ENCODE results near the gene DDX1.

The DDX1 gene

DNA sequence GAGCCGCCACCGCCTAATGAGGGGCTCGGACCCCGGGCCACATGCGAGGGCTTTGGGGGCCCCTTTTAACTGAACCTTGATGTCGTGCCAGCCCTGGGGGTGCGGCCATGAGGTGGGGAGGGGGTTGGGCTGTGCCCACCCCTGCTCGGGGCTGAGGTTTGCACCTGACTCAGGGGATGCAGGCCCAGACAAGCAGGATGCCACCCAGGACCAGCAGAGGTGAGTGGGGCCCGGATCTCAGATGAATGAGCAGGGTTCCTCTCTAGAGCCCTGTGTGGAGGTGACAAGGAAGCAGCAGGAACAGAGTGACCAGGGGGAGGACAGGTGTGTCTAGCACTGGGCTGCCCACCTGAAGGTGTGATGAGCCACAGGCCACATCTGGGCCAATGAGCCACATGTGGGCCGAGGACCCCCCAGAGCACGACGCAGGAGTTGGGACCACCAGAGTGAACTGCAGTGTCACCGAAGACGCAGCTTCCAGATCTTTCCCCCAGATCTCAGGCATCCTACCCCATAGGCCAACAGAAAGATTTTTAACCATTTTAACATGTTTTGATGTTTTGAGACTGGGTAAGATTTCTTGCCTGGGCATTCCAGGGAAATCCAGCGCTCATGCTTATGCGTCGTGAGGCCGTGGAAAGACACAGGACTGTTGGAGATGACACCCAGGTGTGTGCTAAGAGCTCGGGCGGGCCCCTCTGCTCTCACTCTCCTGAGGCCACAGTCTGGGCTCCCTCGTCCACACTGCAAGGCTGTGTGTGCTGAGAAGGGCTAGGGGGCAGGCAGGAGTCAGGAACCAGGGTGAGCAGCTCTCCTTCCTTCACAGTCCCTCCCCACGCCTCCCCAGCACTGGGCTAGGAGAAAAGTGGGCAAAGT, 73.6 kb downstream of the DDX1 start:
- H3K4me3 ChIP-seq (replicated peaks in 1 of 2; ENCODE audit: low read depth in 2 of 2, low read length in 2 of 2), result no peak overlapping the region
- TF ChIP-seq, protein P1, sequence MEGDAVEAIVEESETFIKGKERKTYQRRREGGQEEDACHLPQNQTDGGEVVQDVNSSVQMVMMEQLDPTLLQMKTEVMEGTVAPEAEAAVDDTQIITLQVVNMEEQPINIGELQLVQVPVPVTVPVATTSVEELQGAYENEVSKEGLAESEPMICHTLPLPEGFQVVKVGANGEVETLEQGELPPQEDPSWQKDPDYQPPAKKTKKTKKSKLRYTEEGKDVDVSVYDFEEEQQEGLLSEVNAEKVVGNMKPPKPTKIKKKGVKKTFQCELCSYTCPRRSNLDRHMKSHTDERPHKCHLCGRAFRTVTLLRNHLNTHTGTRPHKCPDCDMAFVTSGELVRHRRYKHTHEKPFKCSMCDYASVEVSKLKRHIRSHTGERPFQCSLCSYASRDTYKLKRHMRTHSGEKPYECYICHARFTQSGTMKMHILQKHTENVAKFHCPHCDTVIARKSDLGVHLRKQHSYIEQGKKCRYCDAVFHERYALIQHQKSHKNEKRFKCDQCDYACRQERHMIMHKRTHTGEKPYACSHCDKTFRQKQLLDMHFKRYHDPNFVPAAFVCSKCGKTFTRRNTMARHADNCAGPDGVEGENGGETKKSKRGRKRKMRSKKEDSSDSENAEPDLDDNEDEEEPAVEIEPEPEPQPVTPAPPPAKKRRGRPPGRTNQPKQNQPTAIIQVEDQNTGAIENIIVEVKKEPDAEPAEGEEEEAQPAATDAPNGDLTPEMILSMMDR (IDR thresholded peaks at IDR 0.05; ENCODE audit: low read depth, low read length), result no peak
- DNase-seq (ENCODE audit: low read depth in 2 of 2), result no peak

DNA sequence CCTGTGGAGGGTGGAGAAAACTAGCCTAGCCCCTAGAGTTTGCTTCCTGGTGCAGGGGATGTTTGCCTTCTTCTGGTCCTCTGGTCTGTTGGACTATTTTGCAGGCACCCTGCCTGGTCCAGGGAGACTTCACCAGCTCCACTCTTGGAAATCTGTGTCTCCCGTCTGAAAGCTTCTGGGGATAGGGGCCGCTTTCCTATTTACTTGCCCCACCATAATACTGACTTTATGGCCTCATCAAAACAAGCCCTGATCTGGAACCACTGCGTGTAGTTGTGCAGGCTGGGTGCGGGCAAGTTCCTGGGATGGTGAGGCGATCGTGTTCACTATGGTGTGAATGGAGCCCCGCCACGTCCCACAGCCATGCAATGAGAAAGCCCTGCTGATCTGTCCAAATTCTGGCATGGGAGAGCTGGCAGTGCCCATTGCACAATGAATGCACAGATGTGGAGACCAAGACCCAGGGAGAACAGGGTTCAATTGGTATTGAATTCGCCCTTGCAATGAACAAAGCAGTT, 74.3 kb downstream of the DDX1 start:
- TF ChIP-seq, protein P1 (IDR thresholded peaks at IDR 0.05; ENCODE audit: low read depth, low read length), result no peak
- H3K4me3 ChIP-seq (replicated peaks in 1 of 2; ENCODE audit: low read depth in 2 of 2, low read length in 2 of 2), result no peak overlapping the region
- DNase-seq (ENCODE audit: low read depth in 2 of 2), result no peak

DNA sequence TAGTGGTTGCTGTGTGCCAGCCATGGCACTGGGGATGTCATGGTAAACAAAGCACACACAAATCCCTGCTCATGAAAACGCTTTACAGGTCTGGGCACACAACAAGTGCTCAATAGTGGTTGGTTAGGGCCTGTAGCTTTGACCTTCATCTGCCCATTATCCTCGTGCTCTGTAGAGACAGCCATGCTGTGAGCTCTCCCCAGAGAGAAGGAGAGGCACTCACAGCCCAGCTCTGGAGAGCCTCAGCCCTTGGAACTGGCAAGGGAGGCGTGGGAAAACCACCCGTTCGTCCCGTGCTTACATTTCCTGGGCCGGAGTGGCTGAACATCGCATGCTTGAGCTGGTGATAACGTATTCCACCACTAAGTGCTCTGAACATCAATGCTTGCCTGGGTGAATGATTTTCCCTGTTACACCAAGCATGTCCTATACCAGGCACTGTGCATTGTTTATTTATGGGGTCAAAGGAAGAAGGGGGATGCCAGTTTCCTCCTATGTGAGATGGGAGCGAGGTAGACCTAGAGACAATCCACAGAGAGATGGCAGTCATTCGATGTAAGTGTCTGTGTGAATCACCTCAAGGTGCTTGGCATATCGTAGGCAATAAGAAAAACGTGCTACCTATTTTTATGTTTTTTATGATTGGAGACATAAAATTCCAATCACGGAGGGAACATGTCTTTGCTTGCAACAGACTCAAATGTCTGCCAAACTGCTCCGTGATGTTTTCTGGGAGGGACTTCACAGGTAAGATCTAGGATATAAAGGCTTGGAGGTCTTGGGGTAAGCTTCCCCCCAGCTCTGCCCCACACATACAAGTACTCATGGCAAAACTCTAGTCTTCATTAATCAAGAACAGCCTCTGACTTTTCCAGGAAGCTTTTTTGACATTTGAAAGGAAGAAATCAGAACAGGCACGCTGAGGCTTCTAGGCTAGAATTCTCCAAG, 75.5 kb downstream of the DDX1 start:
- TF ChIP-seq, protein P1 (IDR thresholded peaks at IDR 0.05; ENCODE audit: low read depth, low read length), result no peak
- no peak for DNase-seq (ENCODE audit: low read depth in 2 of 2)
- H3K4me3 ChIP-seq (replicated peaks in 1 of 2; ENCODE audit: low read depth in 2 of 2, low read length in 2 of 2), result no peak overlapping the region

DNA sequence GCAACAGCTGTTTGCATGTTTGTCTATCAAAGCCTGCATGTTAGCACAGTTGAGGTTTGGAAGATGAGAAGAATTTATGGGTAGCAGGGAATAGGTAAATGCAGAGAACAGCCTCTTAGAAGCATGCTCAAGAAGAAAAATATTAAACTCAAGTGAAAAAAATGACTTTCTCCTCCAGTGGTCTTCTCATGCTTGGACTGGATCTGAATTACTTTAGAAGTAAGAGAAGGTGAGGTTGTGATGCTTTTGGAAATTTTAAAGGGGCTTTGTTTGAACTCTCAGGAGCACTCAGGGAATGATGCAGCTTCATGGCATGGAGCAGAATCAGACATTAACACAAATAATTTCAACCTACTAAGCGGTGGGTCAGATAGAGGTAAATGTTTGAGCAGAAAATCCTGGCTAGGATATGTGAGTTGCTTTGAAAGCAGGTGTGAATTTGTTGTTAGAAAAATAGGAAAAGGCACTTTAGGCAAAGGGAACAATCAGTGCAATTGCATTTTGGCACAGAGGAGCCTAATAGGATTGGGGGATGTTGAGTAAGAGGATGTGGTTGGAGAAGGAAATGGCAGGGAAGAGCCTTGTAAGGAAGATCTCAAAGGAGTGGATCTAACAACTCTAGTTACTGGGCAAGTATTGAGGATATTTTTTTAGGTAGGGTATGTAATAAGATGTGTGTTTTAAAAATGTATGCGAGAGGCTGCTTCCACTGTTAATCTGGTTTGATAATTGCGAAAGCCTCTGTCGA, 76.3 kb downstream of the DDX1 start:
- H3K4me3 ChIP-seq (replicated peaks in 1 of 2; ENCODE audit: low read depth in 2 of 2, low read length in 2 of 2), result no peak overlapping the region
- TF ChIP-seq, protein P1 (IDR thresholded peaks at IDR 0.05; ENCODE audit: low read depth, low read length), result no peak
- DNase-seq (ENCODE audit: low read depth in 2 of 2), result peak; percentile 60 to 68

DNA sequence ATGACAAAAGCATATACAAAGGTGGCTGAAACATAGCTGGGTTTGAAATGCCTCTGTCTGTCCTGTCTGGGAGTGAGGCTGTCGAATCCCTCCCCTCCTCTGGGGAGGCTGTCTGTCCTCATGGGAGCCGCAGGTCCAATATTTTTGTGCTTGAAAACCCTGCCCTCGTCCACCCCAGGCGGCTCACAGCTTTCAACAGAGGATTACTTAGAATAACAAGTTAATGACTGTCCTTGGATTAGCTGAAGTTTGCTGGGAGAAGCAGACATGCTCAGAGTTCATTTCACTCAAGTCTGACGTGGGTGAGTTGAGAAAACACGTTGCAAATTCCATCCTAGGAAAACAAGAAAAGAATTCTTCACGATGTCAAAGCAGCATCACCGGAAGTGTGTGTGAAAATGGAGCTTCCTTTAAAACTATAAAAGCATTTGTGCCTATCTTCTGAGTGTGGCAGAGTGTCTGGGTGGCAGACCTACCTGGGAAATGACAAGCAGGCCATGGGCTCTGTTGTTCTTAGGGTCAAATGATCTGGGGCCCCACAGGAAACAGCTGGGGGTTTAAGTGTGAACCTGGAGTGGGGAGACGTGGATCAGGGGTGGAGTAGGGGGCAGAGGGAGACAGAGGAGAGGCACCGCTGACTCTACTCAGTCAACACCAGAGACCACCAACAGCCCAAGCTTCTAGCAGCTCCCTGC, 77.1 kb downstream of the DDX1 start:
- no peak overlapping the region for H3K4me3 ChIP-seq (replicated peaks in 1 of 2; ENCODE audit: low read depth in 2 of 2, low read length in 2 of 2)
- DNase-seq (ENCODE audit: low read depth in 2 of 2), result peak; percentile 55 to 56
- TF ChIP-seq, protein P1 (IDR thresholded peaks at IDR 0.05; ENCODE audit: low read depth, low read length), result no peak
